NCI-H524 treated with DMSO at 0.1 percent for 48 hours (cell line): ENCODE measurements around the gene NAA38.

Experiments used
- DNase-seq: peaks from one replicate; lab custom pipeline; 2025; lab: John Stamatoyannopoulos, UW

NAA38 gene

GRCh38 chr17:7856811-7857712, at the start of gene NAA38:
Gene NAA38 (minus strand): TSS chr17:7857559. CDS start chr17:7857463, 96 bp downstream.
- DNase-seq = peak; percentile 67

GRCh38 chr17:7903154-7904103, 46.1 kb upstream of the NAA38 start:
- no peak for DNase-seq

- no peak for DNase-seq
Observed at GRCh38 chr17:7897773-7898172, 40.4 kb upstream of the NAA38 start.

GRCh38 chr17:7897090-7897489, 39.7 kb upstream of the NAA38 start:
- DNase-seq = no peak

GRCh38 chr17:7894866-7895265, 37.5 kb upstream of the NAA38 start:
- DNase-seq = no peak

- DNase-seq = no peak
Observed at GRCh38 chr17:7894226-7894625, 36.9 kb upstream of the NAA38 start.

GRCh38 chr17:7893187-7893880, 36.0 kb upstream of the NAA38 start:
- no peak for DNase-seq

GRCh38 chr17:7889166-7889955, 32.0 kb upstream of the NAA38 start:
- DNase-seq = peak; percentile 54

GRCh38 chr17:7888184-7888920, 31.0 kb upstream of the NAA38 start, which contains the start of gene CHD3:
Gene CHD3 (plus strand): TSS chr17:7888789. CDS start chr17:7889001, 212 bp downstream.
- no peak for DNase-seq

- DNase-seq = peak; percentile 54
Observed at GRCh38 chr17:7887482-7888183, 30.3 kb upstream of the NAA38 start.

- no peak for DNase-seq
Observed at GRCh38 chr17:7887038-7887481, 29.7 kb upstream of the NAA38 start.

- no peak for DNase-seq
Observed at GRCh38 chr17:7886227-7887037, 29.1 kb upstream of the NAA38 start.

GRCh38 chr17:7885367-7886226, 28.2 kb upstream of the NAA38 start:
- no peak for DNase-seq

GRCh38 chr17:7884581-7885366, 27.4 kb upstream of the NAA38 start:
- no peak for DNase-seq

- no peak for DNase-seq
Observed at GRCh38 chr17:7883781-7884386, 26.5 kb upstream of the NAA38 start.

- no peak for DNase-seq
Observed at GRCh38 chr17:7882629-7883028, 25.3 kb upstream of the NAA38 start.

GRCh38 chr17:7882068-7882467, 24.7 kb upstream of the NAA38 start:
- DNase-seq = no peak
